ENCODE results near the gene GNG11.

DNA sequence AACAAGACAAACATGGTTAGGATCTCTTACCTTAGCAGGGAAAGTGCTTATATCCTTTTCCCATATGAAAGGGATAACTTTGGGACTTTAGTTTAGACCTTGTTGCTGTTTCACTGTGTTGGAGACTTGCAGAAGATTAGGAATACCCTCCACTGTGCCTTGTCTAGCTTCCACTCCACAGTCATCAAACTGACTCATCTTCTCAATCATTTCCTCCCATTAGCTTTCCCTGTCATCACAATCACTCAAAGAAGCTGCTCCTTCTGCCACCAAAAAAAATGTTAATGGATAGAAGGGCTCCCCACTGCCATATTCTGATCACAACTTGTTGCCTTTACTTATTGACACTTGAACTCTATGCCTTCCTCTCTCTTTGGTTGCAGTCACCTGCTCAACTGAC is 16.8 kb downstream of the GNG11 start:
- TF ChIP-seq, protein P1, sequence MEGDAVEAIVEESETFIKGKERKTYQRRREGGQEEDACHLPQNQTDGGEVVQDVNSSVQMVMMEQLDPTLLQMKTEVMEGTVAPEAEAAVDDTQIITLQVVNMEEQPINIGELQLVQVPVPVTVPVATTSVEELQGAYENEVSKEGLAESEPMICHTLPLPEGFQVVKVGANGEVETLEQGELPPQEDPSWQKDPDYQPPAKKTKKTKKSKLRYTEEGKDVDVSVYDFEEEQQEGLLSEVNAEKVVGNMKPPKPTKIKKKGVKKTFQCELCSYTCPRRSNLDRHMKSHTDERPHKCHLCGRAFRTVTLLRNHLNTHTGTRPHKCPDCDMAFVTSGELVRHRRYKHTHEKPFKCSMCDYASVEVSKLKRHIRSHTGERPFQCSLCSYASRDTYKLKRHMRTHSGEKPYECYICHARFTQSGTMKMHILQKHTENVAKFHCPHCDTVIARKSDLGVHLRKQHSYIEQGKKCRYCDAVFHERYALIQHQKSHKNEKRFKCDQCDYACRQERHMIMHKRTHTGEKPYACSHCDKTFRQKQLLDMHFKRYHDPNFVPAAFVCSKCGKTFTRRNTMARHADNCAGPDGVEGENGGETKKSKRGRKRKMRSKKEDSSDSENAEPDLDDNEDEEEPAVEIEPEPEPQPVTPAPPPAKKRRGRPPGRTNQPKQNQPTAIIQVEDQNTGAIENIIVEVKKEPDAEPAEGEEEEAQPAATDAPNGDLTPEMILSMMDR (IDR thresholded peaks at IDR 0.05), result no peak
- no peak for TF ChIP-seq POLR2AphosphoS5 (IDR thresholded peaks at IDR 0.05)
- no peak for TF ChIP-seq POLR2A (IDR thresholded peaks at IDR 0.05)
